ENCODE data around the gene HSPB1.

Gene HSPB1

DNA sequence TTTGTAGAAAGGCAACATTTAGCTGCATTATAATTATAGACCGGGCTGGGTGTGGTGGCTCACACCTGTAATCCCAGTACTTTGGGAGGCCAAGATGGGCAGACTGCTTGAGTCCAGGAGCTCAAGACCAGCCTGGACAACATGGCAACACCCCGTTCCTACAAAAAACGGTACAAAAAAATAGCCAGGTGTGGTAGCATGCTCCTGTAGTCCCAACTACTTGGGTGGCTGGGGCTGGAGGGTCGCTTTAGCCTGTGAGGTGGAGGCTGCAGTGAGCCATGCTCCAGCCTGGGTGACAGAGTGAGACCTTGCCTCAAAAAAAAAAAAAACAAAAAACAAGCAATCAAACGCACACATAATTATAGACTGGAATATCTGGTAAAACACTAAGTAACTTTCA, 51.3 kb downstream of the HSPB1 start:
- no peak for DNase-seq (ENCODE audit: low read depth in 2 of 2)
- no peak overlapping the region for H3K4me3 ChIP-seq (replicated peaks in 1 of 2; ENCODE audit: low read depth in 2 of 2, low read length in 2 of 2)
- TF ChIP-seq, protein P1, sequence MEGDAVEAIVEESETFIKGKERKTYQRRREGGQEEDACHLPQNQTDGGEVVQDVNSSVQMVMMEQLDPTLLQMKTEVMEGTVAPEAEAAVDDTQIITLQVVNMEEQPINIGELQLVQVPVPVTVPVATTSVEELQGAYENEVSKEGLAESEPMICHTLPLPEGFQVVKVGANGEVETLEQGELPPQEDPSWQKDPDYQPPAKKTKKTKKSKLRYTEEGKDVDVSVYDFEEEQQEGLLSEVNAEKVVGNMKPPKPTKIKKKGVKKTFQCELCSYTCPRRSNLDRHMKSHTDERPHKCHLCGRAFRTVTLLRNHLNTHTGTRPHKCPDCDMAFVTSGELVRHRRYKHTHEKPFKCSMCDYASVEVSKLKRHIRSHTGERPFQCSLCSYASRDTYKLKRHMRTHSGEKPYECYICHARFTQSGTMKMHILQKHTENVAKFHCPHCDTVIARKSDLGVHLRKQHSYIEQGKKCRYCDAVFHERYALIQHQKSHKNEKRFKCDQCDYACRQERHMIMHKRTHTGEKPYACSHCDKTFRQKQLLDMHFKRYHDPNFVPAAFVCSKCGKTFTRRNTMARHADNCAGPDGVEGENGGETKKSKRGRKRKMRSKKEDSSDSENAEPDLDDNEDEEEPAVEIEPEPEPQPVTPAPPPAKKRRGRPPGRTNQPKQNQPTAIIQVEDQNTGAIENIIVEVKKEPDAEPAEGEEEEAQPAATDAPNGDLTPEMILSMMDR (IDR thresholded peaks at IDR 0.05; ENCODE audit: low read depth, low read length), result no peak
